Activated CD4-positive, CD25-positive, alpha-beta regulatory T cell treated with anti-CD3 and anti-CD28 coated beads, Interleukin-2, amount 50 U/mL, for 72 hours (primary cell): ENCODE data around the gene ATP10B.

ENCODE experiments used
- DNase-seq: peaks from one replicate; pipeline ENCODE4 v3.0.0; 2021

Gene ATP10B

DNA sequence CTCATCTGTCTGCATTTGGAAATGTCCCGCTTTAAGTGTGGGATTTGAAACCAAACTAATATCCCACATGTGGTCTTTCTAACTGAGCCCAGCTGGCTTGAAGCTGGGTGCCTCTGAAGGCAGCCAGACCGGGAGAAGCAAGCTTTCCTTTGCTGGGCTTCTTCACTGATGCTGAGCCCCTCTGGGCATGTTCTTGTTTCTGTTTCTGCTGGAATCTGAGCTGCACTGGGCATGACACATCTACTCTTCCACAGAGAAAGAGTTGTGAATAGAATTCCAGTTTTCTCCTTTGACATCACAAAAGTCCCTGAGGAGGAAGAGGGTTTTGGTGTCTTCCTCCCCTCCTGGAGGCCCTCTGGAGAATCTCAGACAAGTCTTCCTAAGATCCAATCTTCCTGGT lies 179.5 kb downstream of the ATP10B start:
- no peak for DNase-seq

GRCh38 chr5:160668356-160668755 lies 183.7 kb downstream of the ATP10B start:
- no peak for DNase-seq

GRCh38 chr5:160667160-160667559 lies 184.9 kb downstream of the ATP10B start:
- DNase-seq = no peak

DNA sequence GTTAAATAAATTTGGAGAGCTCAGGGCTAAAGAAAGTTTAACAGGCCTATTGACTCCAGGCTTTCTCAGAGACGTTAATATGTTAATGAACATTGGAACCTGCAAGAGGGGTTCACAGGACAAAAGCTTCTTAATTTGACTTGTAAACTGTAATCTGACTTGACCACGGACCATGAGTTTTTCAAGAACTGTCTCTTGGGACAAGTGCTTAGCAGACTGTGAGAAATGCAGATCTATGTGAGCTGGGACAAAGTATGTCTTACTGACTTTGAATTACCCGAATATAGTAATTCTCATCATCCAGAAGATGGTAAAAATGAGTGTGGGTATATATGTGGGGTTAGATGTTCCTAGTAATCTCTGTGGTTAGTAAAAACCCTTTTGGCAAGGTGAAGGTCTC lies 186.6 kb downstream of the ATP10B start:
- DNase-seq = no peak

DNA sequence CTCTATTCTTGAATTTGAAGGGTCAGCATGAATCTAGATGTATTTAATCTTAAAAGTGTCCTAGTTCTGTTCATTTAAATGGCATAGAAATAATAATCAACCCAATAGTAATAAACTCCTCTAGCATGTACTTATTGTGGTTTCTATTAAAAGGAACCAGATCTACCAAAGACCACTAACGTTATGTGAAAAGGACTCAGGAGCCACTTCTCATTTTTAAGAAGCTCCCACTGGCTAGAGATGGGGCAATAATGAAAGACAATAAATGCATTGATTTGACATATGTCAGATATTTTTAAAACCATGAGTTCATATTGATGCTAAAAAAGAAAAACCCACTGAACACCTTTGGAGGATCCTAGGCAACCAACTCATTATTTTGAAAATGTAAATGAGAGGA lies 191.9 kb downstream of the ATP10B start:
- DNase-seq = no peak

DNA sequence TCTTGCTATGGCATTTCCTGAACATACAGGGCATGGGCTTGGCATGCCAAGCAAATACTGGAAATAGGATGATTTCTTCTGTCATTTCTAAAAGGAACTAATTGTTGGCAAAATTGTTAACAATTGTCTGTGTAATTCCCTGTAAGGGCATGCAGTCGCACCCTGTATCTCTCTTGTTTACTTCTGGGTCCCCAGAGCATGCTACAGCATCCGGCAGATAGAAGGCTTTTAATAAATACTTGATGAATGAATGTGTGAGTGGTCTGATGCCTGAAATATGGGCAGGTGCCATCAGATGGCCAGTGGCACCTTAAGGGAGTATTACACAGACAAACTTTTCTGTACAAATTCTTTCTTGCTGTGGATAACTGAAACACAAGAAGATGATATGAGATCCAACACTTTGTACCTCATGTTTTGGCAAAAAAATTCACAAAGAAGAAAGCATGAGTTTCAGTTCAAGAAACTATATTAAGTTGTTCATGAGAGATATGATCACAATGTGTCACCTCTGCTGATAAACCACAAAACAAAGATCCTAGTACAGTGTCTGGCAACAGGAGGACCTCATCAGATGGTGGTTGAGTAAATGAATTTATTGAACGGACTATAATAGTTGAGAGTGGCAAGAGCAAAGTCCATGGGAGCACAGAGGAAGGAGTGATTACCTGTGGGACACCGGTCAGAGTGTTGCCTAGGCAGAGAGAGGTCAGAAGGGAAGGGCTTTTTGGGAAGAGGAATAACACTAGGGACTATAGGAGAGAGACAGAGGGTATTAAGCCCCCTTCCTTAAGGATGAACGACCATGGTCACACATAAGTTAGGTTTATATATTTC lies 194.2 kb downstream of the ATP10B start:
- DNase-seq = no peak

- DNase-seq = no peak
Observed at GRCh38 chr5:160657068-160657507, 194.9 kb downstream of the ATP10B start.

DNA sequence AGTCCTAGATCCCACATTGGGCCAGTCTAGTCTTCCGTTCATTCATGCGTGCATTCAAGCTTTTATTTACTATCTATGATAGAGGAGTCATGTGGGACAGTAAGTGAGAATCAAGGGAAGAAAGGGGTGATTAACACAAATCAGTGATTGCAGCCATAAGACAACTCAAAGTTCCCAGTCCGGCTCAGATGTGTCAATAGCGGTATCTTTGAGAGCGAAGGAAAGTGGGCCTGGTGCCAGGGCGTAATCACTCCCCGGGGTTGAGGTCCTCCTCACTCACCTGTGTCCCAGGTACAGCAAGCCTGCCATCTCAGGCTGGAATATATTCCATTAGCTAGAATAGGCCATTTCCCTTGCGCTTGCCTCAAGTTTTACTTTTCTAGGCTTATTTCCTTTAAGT lies 196.3 kb downstream of the ATP10B start:
- no peak for DNase-seq

GRCh38 chr5:160651692-160652645 lies 200.0 kb downstream of the ATP10B start:
- no peak for DNase-seq

GRCh38 chr5:160649304-160649703 lies 202.7 kb downstream of the ATP10B start:
- no peak for DNase-seq

DNA sequence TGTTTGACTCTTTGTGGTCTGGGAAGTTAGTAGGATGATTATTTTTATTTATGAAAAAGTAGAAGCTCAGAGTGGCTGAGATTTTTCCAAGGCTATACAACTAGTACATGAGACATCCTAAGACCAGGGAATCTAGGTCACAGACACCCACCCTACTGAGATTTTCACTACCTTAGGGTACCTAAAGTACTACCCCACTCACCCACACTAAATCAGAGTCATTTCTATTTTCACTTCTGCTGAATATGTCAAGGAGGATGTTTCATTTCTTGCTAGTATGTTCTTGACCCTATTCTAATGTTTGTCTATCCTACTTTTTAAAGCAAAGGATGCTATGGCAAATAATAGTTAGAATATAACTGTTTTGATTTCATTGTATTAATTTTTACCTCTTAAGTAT lies 206.0 kb downstream of the ATP10B start:
- no peak for DNase-seq

DNA sequence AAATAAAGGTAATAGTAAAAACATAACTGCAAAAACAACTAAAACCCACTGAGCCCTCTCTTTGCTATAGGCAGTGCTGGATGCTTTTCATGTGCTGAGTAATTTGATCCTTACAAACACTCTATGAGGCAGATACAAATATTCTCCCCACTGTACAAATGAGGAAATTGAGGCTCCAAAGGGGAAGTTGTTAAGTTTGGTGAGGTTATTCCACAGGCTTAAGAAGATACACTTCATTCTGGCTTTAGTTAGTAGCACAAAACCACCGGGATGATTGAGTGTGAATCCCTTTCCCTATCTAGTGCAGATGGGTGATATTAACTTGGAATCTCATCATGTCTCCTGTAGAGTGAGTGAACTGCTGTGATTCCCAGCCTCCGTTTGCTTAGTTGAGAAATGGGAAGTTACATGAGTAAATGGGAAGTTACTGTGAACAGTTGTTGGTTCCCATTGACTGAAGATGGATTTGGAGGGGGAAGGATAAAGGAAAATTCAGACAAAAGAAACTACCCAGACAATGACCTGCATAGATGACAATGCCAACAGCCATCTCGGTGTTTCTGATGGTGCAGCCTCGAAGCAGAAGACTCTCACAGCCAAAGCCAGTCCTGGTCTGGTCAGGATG lies 208.3 kb downstream of the ATP10B start:
- DNase-seq = no peak

- DNase-seq = no peak
Observed at GRCh38 chr5:160641405-160641804, 210.6 kb downstream of the ATP10B start.

- no peak for DNase-seq
Observed at GRCh38 chr5:160640406-160640805, 211.6 kb downstream of the ATP10B start.

DNA sequence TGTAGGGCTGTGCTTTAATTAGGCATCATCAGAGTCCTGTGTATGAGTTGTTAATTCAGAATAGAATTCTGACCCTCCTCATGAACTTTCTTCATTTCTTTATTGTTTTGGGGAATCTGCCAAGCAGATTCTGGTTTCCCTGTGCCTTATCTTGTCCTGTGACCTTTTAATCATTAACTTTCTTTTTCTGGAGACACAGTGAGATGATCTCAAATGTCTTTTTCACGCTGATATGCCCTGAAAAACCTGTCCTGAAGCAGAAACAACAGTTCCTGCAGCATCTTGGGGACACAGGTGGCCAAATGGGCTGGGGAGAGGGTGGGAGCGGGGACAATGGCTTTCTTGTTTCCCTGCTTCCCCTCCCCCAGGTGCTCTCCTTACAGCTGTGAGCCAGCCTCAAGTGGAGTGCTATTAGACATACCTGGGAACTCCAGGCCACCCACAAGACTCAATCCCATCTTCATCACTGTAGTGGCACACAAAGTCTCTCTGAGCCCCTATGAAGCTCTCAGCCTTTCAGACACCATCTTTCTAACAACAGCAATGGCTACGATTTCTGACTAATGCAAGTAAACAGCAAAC lies 213.8 kb downstream of the ATP10B start:
- no peak for DNase-seq

GRCh38 chr5:160637357-160638090 lies 214.5 kb downstream of the ATP10B start:
- no peak for DNase-seq

- no peak for DNase-seq
Observed at GRCh38 chr5:160635663-160636062, 216.3 kb downstream of the ATP10B start.

- DNase-seq = no peak
Observed at GRCh38 chr5:160635046-160635445, 217.0 kb downstream of the ATP10B start.

- no peak for DNase-seq
Observed at GRCh38 chr5:160629003-160629402, 223.0 kb downstream of the ATP10B start.

- no peak for DNase-seq
Observed at GRCh38 chr5:160628619-160628968, 223.4 kb downstream of the ATP10B start.

DNA sequence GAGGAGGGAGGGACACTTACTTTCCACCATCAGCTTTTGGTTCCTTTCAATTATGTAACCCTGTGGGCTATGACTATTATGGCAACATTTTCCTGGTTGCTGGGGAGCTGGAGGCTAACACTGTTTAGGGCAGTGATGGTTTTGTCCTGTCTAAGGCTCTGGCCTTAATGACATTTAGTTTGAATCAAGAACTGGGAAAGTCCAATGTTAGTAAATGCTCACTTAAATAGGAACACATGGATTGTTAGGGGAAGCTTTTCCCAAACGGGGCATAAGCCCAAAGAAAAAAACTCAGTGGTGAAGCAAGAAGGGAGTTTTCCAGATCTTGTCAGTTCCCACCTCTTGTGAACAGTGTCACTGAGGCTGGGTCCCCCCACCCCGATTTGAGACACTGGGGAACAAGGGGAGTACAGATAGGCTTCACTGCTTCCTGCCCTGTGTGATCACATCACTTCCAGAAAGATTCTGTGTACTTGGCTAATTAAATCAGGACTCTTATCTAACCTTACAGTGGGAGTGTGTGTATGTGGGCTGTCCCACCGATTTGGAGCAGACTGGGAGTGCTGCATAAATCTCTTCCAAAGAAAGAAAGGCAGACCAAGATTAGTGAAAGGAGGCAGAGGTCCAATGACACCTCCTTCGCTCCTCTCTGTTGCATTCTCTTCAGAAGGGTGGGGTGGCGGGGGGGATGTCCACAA lies 223.9 kb downstream of the ATP10B start:
- no peak for DNase-seq

DNA sequence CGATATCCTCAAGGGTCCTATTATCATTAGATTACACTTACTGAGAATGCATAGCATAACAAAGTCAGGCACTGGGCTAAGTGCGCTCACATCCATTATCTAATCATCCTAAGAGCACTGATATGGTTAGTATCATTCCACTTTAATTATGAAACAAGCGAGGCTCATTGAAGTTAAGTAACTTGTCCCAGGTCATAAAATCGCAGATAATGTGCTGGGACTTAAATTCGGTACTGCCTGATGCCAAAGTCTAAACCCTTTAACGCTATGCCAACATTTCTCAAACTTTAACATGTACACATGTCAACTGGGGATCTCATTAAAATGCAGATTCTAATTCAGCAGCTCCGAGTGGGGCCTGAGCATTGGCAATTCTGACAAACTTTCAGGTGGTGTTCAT lies 225.7 kb downstream of the ATP10B start:
- no peak for DNase-seq
